Upper lobe of right lung (tissue), 1 donor: Measurements from ENCODE around the gene ZNF664. TPM values are rescaled to one million over a fixed set of nuclear protein-coding genes. Genes with fewer than 3 reads are reported as not detected.
A peak's percentile ranks its signal among the peaks of the same experiment; 100 is the strongest.

Experiments
- ATAC-seq: fragments of 200-7000 bp; cut with Tn5 transposase; one replicate; pipeline ENCODE4 v1.9.1; 2020; ENCODE audit warnings: mild to moderate bottlenecking, moderate library complexity
- DNase-seq: peaks from one replicate; pipeline ENCODE4 v3.0.0-alpha.2; 2020
- H3K27ac ChIP-seq: fragments of 200-600 bp; one replicate; pipeline ENCODE4 v1.8.0; 2022
- H3K27me3 ChIP-seq: fragments of 200-600 bp; one replicate; pipeline ENCODE4 v1.8.0; 2022; ENCODE audit warnings: mild to moderate bottlenecking
- H3K36me3 ChIP-seq: fragments of 200-600 bp; one replicate; pipeline ENCODE4 v1.8.0; 2022
- H3K4me1 ChIP-seq: fragments of 200-600 bp; one replicate; pipeline ENCODE4 v1.8.0; 2022
- H3K4me3 ChIP-seq: fragments of 200-600 bp; one replicate; pipeline ENCODE4 v1.8.0; 2022; ENCODE audit warnings: mild to moderate bottlenecking
- H3K9me3 ChIP-seq: fragments of 200-600 bp; one replicate; pipeline ENCODE4 v1.8.0; 2022
- intact Hi-C: fragments of 100-400 bp; cut with DNase I; formaldehyde crosslinking; loops from one replicate; pipeline ENCODE4 v1.11.0; 2022
- long read RNA-seq: library from polyadenylated mRNA; unstranded; transcript quantifications from one replicate; pipeline ENCODE4 v2.0.0, GENCODE V29; 2021
- total RNA-seq: library from RNA; stranded (reverse); fragmentation: NEBNext Ultra II Directional; extraction: Animal tissue kit (Norgen Biotek cat#: 25700); gene quantifications from one replicate; pipeline ENCODE4 v1.2.1, GENCODE V29; 2021
- TF ChIP-seq, protein P1 (sequence below): fragments of 200-600 bp; IDR thresholded peaks from one replicate; pipeline ENCODE4 v1.8.0; 2022; ENCODE audit warnings: antibody characterized with exemption
- donor health status: DM: no; HTN: yes; CAD: no; lungs with severe emphysema.

The ZNF664 gene
- total RNA-seq, result 92.3 TPM
- long read RNA-seq, full-length matches to known transcripts, result 6 of 15 reads
- long read RNA-seq, partial matches to known transcripts, result 1 of 15 reads
- long read RNA-seq, other reads (novel, unspliced or antisense), result 8 of 15 reads

DNA sequence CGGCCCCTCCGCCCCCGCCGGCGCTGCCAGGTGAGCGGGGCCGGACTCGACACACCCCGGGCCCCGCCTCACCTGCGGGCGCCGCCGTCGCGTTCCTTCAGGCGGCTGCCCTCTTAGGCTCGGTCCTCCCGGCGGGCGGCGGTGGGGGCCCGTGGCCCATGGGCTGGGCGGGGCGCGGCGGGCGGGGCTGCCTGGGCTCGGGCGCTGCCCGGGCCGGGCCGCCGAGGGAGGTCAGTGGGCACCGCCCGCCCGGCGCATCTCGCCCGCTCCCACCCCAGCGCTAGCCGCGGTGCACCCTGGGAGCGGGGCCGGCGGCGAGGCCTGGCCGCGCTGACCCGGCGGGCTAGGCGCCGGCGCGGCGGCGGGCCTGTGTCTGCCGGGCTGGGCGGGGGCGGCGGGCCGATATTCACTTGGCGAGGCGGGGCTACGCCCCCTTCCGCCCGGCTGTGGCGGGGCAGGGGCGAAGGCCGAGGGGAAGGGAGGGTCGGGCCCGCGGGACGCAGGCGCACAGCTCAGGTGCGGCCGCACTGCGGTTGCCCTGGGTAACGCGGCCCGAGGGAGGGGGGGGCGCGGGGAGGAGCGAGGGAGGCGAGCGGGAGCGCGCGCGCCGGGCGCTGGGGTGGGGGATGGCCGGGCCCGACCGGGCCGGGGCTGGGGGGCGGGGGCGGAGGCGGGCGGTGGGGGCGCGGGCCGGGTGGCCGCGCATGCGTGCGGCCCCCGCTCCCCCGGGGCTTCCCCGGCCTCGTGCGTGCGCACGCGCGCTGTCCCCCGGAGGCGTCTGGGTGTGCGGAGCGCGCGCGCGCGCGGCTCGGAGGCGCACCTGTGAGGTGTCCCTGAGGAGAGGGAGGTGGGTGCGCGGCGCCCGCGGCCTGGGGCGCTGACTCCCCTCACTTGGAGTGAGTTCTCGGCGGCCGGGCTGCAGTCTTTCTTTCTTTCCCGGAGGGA is at the start of gene ZNF664, which contains the start of gene CCDC92:
Gene ZNF664, plus strand, starts transcription at position 759 of the 945 bp plus-strand sequence. CDS start 38,930 bp downstream, outside the sequence.
Gene CCDC92, minus strand, starts transcription at position 375 of the 945 bp plus-strand sequence. CDS start 28,526 bp downstream, outside the sequence.
- H3K36me3 ChIP-seq, result peaks cover 16% of the 10 kb centered on the region
- peak within 1 kb of the TSS; percentile 93 for H3K27ac ChIP-seq
- ATAC-seq (peak; percentile 91), DNase-seq (peak; percentile 97)
- H3K9me3 ChIP-seq, result no peaks in the 10 kb centered on the region
- no peaks in the 10 kb centered on the region for H3K27me3 ChIP-seq
- intact Hi-C loops, result no loop called here
- TF ChIP-seq, protein P1, sequence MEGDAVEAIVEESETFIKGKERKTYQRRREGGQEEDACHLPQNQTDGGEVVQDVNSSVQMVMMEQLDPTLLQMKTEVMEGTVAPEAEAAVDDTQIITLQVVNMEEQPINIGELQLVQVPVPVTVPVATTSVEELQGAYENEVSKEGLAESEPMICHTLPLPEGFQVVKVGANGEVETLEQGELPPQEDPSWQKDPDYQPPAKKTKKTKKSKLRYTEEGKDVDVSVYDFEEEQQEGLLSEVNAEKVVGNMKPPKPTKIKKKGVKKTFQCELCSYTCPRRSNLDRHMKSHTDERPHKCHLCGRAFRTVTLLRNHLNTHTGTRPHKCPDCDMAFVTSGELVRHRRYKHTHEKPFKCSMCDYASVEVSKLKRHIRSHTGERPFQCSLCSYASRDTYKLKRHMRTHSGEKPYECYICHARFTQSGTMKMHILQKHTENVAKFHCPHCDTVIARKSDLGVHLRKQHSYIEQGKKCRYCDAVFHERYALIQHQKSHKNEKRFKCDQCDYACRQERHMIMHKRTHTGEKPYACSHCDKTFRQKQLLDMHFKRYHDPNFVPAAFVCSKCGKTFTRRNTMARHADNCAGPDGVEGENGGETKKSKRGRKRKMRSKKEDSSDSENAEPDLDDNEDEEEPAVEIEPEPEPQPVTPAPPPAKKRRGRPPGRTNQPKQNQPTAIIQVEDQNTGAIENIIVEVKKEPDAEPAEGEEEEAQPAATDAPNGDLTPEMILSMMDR, result no peak
- H3K4me3 ChIP-seq, result peak within 1 kb of the TSS; percentile 78
- peaks cover 30% of the 10 kb centered on the region for H3K4me1 ChIP-seq

DNA sequence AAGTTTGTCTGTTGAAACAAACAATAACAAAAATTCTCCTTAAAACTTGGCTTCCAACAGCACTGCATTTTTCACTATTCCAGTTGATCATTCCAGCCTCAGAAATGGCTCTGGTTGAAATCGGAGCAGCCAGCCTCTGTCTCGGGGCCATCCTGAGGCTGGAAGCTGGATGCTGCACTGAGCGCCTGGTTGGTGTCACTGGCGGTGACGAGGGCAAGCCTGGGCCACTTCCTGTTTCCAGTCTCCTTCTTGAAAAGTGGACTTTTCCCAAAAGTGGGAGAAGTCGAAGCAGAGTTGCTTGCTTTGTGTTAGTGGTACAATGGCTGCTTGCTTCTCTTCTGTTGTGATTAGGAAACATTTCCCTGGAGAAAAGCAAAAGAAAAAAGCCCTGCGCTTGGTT is 49.1 kb upstream of the ZNF664 start:
- TF ChIP-seq, protein P1, result no peak
- intact Hi-C loops, result no loop called here
- Histone ChIP-seq H3K9me3 (no peaks in the 10 kb centered on the region), H3K27me3 (no peaks in the 10 kb centered on the region), H3K27ac (no peak overlapping the region), H3K36me3 (no peaks in the 10 kb centered on the region), H3K4me1 (no peaks in the 10 kb centered on the region), H3K4me3 (no peak overlapping the region)
- DNase-seq (no peak), ATAC-seq (no peak)

DNA sequence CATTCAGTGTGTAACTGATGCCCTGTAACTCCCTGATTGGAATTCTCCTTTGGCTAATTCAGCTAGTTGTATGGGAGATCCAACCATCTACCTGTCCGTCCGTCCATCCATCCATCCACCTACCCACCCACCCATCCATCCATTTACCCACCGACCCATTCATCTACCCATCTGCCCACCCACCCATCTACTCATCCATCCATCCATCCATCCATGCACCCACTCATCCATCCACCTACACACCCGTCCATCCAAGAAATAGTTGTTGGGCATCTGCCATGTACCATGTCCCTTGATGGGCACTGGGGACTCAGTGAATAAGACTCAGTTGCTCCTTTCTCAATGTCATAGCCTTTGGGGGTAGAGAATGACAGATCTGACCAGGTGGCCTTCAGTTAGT is 48.5 kb upstream of the ZNF664 start:
- H3K27me3 ChIP-seq, result no peaks in the 10 kb centered on the region
- H3K36me3 ChIP-seq, result no peaks in the 10 kb centered on the region
- no peak overlapping the region for H3K4me3 ChIP-seq
- H3K27ac ChIP-seq, result no peak overlapping the region
- intact Hi-C loops, result no loop called here
- no peaks in the 10 kb centered on the region for H3K9me3 ChIP-seq
- no peaks in the 10 kb centered on the region for H3K4me1 ChIP-seq
- ATAC-seq (no peak), DNase-seq (no peak)
- TF ChIP-seq, protein P1, result no peak

DNA sequence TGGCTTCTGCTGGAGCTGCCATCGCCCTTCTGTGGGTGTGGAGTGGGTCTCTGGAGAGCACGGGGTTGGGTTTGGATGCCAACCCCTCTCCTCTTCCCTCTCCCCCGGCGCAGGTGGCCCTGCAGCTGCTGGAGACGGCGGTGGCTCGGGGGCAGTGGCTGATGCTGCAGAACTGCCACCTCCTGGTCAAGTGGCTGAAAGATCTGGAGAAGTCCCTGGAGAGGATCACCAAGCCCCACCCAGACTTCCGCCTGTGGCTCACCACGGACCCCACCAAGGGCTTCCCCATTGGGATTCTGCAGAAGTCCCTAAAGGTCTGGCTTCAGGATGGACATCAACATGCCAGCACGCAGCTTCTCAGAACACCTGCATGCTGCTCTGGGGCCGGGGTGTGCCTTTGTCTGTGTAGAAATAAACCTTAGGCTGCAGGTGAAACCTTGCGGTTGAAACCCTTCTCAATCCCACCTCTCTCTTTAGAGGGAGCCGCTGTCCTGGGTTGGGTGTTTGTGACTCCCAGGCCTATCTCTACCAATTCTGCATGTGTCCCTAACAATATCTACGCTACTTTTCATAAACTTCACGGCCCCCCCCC is 44.6 kb upstream of the ZNF664 start:
- Histone ChIP-seq H3K27ac (no peak overlapping the region), H3K4me3 (no peak overlapping the region), H3K9me3 (no peaks in the 10 kb centered on the region), H3K36me3 (no peaks in the 10 kb centered on the region), H3K27me3 (no peaks in the 10 kb centered on the region), H3K4me1 (no peaks in the 10 kb centered on the region)
- ATAC-seq (no peak), DNase-seq (no peak)
- TF ChIP-seq, protein P1, result no peak
- intact Hi-C loops, result no loop called here

DNA sequence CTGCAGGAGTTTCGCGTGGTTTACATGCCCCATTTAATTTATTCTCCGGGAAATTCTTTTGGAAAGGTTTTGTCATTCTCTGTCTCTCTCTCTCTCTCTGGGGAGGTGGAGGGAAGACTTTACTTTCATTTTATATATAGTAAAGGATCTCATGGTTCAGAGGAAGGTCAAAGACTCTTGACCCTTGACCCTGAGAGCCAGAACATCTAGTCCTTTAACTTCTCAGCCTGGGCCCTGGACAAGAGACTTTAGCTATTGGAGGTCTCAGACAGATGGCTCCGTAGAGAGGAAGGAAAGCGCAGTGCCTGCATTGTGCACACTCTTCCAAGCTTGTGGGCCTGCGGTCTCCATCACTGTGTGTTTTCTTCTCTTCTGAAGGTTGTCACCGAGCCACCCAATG is 44.1 kb upstream of the ZNF664 start:
- H3K27ac ChIP-seq, result no peak overlapping the region
- H3K36me3 ChIP-seq, result no peaks in the 10 kb centered on the region
- intact Hi-C loops, result no loop called here
- TF ChIP-seq, protein P1, result no peak
- no peaks in the 10 kb centered on the region for H3K9me3 ChIP-seq
- H3K27me3 ChIP-seq, result no peaks in the 10 kb centered on the region
- no peak for ATAC-seq
- H3K4me3 ChIP-seq, result no peak overlapping the region
- DNase-seq, result no peak
- H3K4me1 ChIP-seq, result no peaks in the 10 kb centered on the region
